Suppressor macrophage treated with lipopolysaccharide for 1 hour (primary cell): Measurements from ENCODE around the gene ABCC4.

ENCODE experiments used
- DNase-seq, 3 donors: peaks; one replicate each; pipeline ENCODE4 v3.0.0-alpha.2; 2020 to 2022

Gene ABCC4

GRCh38 chr13:95100525-95101433 is 200.5 kb downstream of the ABCC4 start:
- no peak for DNase-seq

- DNase-seq = no peak
These were observed 201.7 kb downstream of the ABCC4 start for GRCh38 chr13:95099541-95099940.

DNA sequence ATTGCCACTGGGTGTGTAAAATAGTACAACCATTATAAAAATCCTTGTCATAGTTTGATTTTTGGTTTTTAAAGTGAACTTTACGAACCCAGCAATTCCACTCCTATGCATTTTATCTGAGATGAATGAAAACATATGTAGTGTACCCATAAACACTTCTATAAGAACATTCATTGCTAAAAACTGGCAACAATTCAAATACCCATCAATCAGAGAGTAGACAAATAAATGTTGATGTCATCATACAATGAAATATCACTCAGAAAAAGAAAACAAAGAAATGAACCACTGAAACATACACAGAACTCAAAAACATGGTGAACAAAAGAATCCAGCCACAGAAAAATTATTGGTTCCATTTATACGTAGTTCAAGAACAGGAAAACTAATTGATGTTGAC is 202.3 kb downstream of the ABCC4 start:
- no peak for DNase-seq

DNA sequence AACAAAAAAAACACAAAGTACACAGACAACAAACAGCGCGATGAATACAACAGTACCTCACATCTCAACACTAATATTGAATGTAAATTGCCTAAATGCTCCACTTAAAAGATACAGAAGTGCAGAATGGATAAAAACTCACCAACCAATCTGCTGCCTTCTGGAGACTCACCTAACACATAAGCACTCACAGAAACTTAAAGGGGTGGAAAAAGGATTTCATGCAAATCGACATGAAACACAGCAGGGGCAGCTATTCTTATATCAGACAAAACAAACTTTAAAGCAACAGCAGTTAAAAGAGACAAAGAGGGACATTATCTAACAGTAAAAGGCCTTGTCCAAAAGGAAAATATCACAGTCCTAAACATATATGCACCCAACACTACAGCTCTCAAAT is 209.5 kb downstream of the ABCC4 start:
- no peak for DNase-seq

DNA sequence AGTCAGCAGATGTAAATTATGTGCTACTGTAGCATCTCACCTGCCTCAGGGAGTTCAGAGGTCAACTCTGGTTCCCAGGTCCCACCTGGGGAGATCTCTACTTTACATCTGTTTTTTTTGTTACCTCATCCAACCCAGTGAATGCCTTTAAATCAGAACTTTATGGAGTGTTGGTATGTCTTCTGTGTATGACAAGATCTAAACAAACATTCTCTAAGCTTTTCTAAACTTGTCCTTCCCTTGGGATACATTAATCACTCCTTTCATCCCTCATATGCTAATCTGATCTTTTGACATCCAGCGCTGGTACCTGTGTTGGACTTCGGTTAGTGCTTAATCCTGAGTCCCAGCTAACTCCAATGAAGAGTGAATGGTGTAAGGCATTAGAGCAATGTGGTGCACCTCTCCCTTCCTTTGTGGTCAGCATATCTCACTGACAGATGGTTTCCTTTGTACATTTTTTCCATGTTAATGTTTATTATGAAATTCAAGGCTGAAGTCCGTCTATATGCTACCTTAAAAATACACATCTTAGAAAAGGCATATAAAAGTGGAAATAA is 213.4 kb downstream of the ABCC4 start:
- DNase-seq = no peak

DNA sequence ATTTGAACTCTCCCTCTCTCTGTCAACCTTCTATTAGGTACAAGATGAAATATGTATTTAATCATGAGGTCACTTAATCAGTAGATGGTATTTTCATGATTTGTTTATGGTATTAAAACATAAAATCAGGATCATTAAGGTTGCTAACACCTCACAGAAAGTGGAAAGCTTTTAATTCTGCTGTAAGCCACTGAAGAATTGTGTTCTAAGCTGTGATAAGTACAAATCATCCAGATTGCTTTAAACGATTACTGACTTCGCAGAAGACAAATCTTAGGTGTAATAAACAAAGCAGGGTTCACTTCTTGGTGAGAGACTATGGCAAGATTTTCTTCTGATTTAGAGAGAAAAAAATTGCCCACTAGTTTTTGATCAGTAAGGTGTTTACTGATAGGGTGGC is 214.5 kb downstream of the ABCC4 start:
- no peak for DNase-seq

- DNase-seq = peak; percentile 45 to 82 (median 75)
These were observed 217.5 kb downstream of the ABCC4 start for GRCh38 chr13:95083758-95084157.

DNA sequence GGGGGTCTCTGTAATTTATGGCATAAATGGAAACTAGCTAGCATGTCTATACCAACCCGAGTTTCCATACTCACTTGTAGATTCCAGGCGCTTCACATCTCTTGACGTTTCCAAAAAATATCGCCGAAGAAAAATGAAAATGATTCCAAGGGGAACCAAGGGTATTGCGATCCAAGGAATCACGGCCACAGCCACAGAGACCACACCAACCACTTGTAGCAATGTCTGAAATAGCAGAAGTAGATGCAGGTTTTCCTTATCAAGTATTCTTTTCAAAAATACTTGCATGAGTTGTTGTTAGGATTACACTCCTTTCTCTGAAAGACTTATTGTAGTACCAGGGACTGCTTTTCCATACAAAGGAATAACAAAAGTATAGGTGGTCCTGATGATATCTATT is 218.2 kb downstream of the ABCC4 start:
- no peak for DNase-seq

DNA sequence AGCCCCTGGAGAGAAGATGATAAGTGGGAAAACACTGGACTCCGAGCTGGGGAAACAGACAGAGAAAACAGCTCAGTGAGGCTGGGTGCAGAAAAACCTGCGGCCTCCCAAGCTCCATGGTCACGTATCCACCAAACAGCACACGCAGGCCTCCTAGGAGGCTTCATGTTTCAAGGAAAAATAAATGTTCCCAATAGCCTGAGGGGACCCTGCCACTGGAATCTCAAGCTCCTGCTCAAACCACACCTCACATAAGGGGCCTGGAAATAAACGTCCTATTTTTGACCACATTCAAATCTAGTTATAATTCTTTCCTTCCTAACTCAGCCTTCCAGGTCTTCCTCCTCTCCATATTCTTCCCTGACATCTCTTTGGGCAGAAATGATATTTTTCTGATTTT is 225.7 kb downstream of the ABCC4 start:
- DNase-seq = no peak

DNA sequence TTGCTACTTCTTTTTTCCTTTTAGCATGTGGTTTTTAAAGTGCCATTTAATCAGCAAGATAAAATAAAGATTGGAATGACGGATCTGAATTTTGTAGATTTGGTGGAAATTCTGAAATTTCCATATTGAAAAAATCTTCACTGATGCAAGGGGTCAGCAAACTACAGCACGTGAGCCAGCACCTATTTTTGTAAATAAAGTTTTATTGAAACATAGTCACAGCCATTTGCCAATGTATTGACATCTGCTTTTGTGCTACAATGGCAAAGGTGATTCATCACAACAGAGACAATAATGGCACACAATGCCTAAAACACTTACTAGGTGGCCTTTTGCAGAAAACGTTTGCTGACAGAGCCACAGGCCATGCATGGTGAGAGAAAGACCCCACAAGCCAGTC is 226.4 kb downstream of the ABCC4 start:
- DNase-seq = no peak

GRCh38 chr13:95073747-95074311 is 227.4 kb downstream of the ABCC4 start:
- no peak for DNase-seq

- DNase-seq = peak in 2 of 3 donors; percentile 2 to 10
These were observed 233.9 kb downstream of the ABCC4 start for GRCh38 chr13:95067303-95067702.

DNA sequence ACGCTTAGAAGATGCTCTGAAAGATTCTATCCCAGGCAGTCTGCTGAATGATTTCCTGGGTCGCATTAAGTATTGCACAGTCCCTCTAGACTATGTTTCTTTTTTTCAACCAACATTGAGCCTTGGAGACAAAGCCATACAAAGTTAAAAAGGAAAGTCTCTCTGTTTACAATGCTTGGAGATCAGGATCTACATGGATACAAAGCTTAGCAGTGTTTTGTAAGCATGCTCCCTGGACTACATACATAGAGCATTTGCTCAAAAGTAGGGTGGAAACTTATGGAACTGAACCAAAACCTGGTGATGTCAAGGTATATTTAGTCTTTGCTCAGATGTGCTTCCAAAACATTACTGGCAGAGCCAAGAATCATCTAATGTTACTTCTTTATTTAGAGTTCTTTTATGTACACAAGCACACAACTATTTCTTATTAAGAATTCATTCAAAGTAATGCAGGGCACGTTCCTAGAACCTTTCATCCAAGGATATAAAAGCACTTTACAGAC is 241.2 kb downstream of the ABCC4 start:
- no peak for DNase-seq

- no peak for DNase-seq
These were observed 241.9 kb downstream of the ABCC4 start for GRCh38 chr13:95059306-95059705.

DNA sequence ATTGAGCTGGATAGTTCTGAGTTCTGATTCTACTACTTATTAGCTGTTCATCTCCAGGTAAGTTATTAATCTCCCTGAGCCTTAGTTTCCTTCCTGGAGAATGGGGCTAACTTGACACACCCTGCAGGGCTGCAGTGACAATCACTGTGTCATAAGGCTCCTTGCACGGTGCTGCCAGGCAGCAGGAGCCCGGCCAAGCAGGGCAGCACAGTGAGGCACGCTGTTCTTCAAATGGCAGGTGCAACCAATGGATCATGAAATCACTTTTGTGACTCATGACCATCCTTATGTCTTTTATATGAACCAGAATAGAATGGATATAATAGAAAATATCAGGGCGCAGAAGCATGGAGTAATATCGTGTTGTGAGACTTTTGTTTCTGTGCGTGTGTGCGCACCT is 242.6 kb downstream of the ABCC4 start:
- DNase-seq = no peak

- no peak for DNase-seq
These were observed 245.0 kb downstream of the ABCC4 start for GRCh38 chr13:95056266-95056665.

DNA sequence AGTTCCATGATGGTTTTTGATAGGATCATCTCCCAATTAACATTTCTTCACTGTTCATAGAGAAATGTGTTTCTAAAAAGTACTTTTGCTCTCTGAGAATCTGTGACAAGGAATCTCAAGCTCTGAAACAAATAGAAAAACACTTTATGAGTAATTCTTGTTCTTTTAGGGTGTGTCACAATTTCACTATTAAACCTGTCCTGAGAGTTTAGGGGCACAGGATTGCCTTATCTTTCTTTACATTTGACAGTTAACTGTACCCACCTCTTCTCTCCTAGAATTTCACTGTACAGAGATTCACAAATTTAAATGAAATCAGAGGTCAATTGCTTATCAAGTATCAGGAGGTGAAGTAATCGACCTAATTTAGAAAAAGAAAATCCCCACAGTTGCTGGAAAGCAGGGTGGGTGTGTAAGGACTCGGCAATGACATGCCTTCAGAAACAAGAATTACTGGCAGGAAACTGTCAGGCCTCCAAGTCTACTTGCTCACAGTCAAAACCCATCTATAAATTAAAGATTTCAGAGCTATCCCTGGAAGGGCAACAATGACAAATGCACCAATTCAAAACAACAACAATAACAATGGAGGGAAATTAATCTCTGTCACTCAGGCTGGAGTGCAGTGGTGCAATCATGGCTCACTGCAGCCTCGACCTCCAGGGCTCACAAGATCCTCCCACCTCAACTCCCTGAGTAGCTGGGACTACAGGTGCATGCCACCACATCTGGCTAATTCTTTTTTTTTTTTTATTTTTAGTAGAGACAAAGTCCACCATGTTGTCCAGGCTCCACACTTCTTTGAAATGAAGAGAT is 250.2 kb downstream of the ABCC4 start:
- no peak for DNase-seq

DNA sequence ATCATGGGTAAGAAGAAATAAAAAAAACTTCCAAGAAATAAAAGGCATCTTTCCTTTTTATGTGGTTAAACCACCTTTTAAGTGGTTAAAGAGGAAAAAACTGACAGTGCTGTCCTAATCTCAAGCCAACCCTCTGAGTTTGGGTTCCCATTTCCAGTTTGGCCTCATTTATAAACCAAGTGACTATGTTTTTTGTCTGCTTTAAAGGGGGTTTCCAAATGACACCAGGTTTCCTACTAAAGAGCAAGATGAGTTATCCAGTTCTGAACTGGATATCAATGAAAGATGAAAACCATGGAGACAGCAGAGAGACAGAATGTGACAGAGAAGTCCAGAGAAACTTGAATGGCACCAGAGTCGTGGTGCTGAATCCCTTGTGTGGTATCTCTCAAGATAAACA is 251.5 kb downstream of the ABCC4 start:
- peak in 1 of 3 donors; percentile 3 for DNase-seq

DNA sequence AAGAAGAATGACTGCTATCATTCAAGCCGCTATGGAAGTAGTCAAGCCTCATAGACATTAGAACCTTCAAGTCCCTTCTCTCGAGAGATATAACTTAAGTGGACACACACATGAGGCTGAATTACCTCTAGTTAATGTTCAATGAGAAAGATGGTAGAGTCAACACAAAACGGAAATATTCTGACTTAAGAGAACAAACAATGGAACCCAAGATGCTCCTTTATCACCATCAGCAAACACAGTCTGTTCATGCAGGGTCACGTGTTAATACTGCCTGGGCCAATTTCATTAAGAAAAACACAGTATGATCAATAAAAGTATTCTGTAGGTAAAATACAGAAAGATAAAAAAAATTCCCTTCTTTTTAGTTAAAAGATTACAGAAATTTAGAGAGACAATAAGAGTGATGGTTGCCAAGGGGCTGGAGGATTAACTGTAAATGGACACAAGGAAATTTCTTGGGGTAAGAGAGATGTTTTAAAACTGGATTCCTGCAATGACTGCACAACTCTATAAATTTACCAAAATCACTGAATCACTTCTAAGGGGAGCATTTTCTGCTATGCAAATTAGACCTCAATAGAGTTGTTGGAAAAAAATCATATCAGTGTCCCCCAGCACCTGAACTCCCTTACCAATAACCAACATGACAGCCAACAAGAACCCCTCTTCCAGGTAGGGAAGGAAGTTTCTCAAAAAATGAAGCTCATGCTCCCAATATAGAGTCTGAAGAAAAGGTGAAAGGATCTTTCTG is 256.6 kb downstream of the ABCC4 start:
- no peak for DNase-seq

GRCh38 chr13:95039415-95039814 is 261.8 kb downstream of the ABCC4 start:
- DNase-seq = no peak

GRCh38 chr13:95038949-95039348 is 262.3 kb downstream of the ABCC4 start:
- no peak for DNase-seq
